Adipocyte (in vitro differentiated cells): Measurements from ENCODE around the gene SOCS4.
"Not testable (repeated sequence)": the region's sequence is repeated elsewhere in the genome, so short reads cannot be mapped to it uniquely, and the experiment has no call there.

Experiments used
- DNase-seq: peaks from one replicate; pipeline ENCODE4 v3.0.0-alpha.2; 2015; ENCODE audit warnings: low read depth
- H3K27me3 ChIP-seq: replicated peaks from 2 replicates; pipeline ENCODE4 v1.7.0; 2013; ENCODE audit warnings: mild to moderate bottlenecking, low read length, moderate library complexity; ENCODE audit not compliant: control insufficient read depth, insufficient read depth
- H3K36me3 ChIP-seq: 2 replicates; pipeline ENCODE4 v1.7.0; 2013; ENCODE audit warnings: low read length, mild to moderate bottlenecking, moderate library complexity; ENCODE audit not compliant: control insufficient read depth, insufficient read depth, severe bottlenecking
- H3K4me1 ChIP-seq: 2 replicates; pipeline ENCODE4 v1.7.0; 2013; ENCODE audit warnings: mild to moderate bottlenecking, low read length, moderate library complexity; ENCODE audit not compliant: control insufficient read depth, insufficient read depth
- H3K4me3 ChIP-seq: 2 replicates; pipeline ENCODE4 v1.7.0; 2013; ENCODE audit warnings: mild to moderate bottlenecking, low read length, moderate library complexity
- H3K9ac ChIP-seq: 2 replicates; pipeline ENCODE4 v1.7.0; 2013; ENCODE audit warnings: mild to moderate bottlenecking, low read length, moderate library complexity
- H3K9me3 ChIP-seq: 2 replicates; pipeline ENCODE4 v1.7.0; 2013; ENCODE audit warnings: mild to moderate bottlenecking, low read length, moderate library complexity; ENCODE audit not compliant: control insufficient read depth

Gene SOCS4

GRCh38 chr14:55026793-55027561, at the start of gene SOCS4, which contains the start of gene WDHD1:
Gene SOCS4 (plus strand): TSS chr14:55027236. CDS start chr14:55043042, 15,806 bp downstream.
Gene WDHD1 (minus strand): TSS chr14:55027099. CDS start chr14:55026787, 312 bp downstream.
- H3K27me3 ChIP-seq = no peaks in the 10 kb centered on the region
- peak; percentile 97 for DNase-seq
- no peaks in the 10 kb centered on the region for H3K36me3 ChIP-seq
- H3K4me3 ChIP-seq = peak within 1 kb of the TSS; percentile 92
- H3K4me1 ChIP-seq = peaks cover 38% of the 10 kb centered on the region
- peak within 1 kb of the TSS; percentile 87 for H3K9ac ChIP-seq
- H3K9me3 ChIP-seq = no peaks in the 10 kb centered on the region

DNA sequence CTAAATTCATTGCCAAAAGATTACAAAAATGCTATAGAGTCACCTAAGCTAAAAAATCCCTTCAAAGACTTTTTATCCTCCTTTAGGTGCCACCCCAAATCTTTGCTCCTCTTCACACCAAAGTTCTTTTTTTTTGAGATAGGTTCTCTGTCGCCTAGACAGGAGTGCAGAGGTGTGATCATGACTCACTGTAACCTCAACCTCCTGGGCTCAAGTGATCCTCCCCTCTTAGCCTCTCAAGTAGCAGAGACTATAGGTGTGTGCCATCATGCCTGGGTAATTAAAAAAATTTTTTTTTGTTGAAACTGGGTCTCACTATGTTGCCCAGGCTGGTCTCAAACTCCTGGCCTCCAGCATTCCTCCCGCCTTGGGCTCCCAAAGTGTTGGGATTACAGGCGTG, 48.0 kb upstream of the SOCS4 start:
- Histone ChIP-seq H3K36me3 (no peaks in the 10 kb centered on the region), H3K4me3 (no peak overlapping the region), H3K27me3 (no peaks in the 10 kb centered on the region), H3K9me3 (no peaks in the 10 kb centered on the region), H3K9ac (no peak overlapping the region), H3K4me1 (peaks cover 4% of the 10 kb centered on the region)
- DNase-seq = no peak

GRCh38 chr14:54981698-54982097, 45.3 kb upstream of the SOCS4 start:
- no peaks in the 10 kb centered on the region for H3K36me3 ChIP-seq
- peak; percentile 60 for DNase-seq

DNA sequence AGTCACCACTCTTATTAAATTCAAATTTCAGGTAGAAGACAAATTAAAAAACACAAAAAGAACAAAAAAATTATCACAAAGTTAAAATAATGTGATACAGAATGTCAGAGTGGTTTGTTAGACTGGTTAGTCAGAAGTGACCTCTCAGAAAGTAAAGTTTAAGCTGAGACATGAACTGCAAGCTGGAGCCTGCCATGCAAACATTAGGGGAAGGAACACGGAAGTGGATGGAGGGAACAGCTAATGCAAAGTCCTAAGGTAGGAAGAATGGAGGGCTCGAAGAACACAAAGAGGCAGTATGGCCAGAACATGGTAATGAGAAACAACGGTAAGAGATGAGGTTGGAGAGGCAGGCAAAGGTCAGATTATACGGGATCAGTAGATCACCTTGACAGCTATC, 41.9 kb upstream of the SOCS4 start:
- no peaks in the 10 kb centered on the region for H3K9me3 ChIP-seq
- no peaks in the 10 kb centered on the region for H3K27me3 ChIP-seq
- no peak for DNase-seq
- peaks cover 3% of the 10 kb centered on the region for H3K4me1 ChIP-seq
- no peak overlapping the region for H3K9ac ChIP-seq
- peaks cover 4% of the 10 kb centered on the region for H3K36me3 ChIP-seq
- no peak overlapping the region for H3K4me3 ChIP-seq

More at GRCh38 chr14:54981698-54982097, 45.3 kb upstream of the SOCS4 start:
- Histone ChIP-seq H3K9ac (no peak overlapping the region), H3K9me3 (no peaks in the 10 kb centered on the region), H3K27me3 (no peaks in the 10 kb centered on the region), H3K4me1 (peaks cover 3% of the 10 kb centered on the region), H3K4me3 (no peak overlapping the region)

- Histone ChIP-seq H3K4me1 (no peaks in the 10 kb centered on the region), H3K9me3 (no peaks in the 10 kb centered on the region), H3K9ac (no peak overlapping the region), H3K4me3 (no peak overlapping the region), H3K36me3 (peaks cover 3% of the 10 kb centered on the region), H3K27me3 (no peaks in the 10 kb centered on the region)
- DNase-seq = peak; percentile 71
Observed at GRCh38 chr14:55000381-55000780, 26.7 kb upstream of the SOCS4 start.

DNA sequence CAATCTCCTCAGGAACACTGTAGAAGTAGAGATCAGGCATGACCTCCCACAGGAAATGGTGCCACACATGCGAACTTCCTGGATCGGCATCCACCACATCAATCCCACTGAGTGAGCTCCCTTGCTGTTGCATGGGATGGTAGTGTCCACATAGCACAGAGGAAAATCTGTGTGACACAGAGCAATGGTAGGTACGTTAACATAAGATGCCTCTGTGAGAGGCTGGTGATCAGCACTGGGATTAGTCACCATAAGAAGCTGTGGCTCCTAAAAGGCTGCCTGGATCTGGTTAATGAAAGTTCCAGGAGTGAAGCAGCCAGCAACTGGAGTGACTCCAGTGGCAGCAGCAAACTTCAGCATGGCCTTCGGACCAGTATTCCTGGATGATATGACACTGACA, 22.0 kb upstream of the SOCS4 start:
- Histone ChIP-seq H3K9ac (no peak overlapping the region), H3K9me3 (no peaks in the 10 kb centered on the region), H3K4me1 (no peaks in the 10 kb centered on the region), H3K4me3 (no peak overlapping the region), H3K36me3 (peaks cover 5% of the 10 kb centered on the region), H3K27me3 (no peaks in the 10 kb centered on the region)
- no peak for DNase-seq

- Histone ChIP-seq H3K9me3 (no peaks in the 10 kb centered on the region), H3K4me3 (no peak overlapping the region), H3K4me1 (no peaks in the 10 kb centered on the region), H3K27me3 (no peaks in the 10 kb centered on the region), H3K9ac (no peak overlapping the region), H3K36me3 (no peaks in the 10 kb centered on the region)
- no peak for DNase-seq
Observed at GRCh38 chr14:55015006-55015405, 12.0 kb upstream of the SOCS4 start.

DNA sequence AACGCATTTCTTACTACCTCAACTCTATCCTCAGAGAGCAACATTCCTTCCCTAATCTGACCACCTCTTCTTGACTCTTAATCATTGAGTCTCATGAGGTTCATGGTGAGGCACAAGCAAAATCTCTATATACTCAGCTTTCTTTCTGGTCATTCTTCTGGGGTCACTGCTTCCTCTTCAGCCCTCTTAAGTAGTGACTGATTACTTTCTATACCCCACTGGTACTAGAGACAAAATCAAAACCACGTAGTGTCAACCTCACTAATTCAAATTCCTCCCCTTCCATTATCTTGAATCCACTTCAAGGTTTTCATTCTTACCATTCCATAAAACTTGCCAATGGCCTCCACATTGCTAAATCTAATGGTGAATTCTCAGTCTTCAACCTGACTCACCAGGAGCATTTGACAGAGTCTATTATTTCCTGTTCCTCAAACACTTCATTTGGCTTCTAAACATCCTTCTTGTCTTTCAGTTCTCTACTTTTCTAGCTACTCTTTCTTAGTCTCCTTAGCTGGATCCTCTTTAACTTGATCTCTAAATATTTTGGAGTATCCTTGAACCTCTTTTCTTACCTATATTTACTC, 7.0 kb upstream of the SOCS4 start:
- Histone ChIP-seq H3K36me3 (no peaks in the 10 kb centered on the region), H3K9me3 (no peaks in the 10 kb centered on the region), H3K9ac (no peak overlapping the region), H3K4me1 (no peaks in the 10 kb centered on the region), H3K4me3 (no peak overlapping the region), H3K27me3 (no peaks in the 10 kb centered on the region)
- no peak for DNase-seq

DNA sequence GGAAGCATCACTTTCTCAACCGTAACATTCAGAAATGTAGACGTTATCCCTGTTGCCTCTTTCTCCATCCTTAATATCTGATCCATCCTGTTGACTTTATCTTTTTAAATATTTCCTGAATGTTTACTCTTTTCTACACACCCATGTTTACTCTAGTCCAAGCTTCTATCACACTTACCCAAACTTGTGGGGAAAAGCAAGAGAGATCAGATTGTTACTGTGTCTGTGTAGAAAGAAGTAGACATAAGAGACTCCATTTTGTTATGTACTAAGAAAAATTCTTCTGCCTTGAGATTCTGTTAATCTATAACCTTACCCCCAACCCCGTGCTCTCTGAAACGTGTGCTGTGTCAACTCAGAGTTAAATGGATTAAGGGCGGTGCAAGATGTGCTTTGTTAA, 2.7 kb upstream of the SOCS4 start:
- not testable (repeated sequence) for DNase-seq, H3K36me3 ChIP-seq, H3K9me3 ChIP-seq, H3K9ac ChIP-seq, H3K4me3 ChIP-seq, H3K27me3 ChIP-seq
- H3K4me1 ChIP-seq = peaks cover 24% of the 10 kb centered on the region

- no peaks in the 10 kb centered on the region for H3K27me3 ChIP-seq
- peak overlapping the region; percentile 87 for H3K9ac ChIP-seq
- H3K4me1 ChIP-seq = peaks cover 28% of the 10 kb centered on the region
- no peaks in the 10 kb centered on the region for H3K36me3 ChIP-seq
- no peak for DNase-seq
- peak overlapping the region; percentile 92 for H3K4me3 ChIP-seq
- no peaks in the 10 kb centered on the region for H3K9me3 ChIP-seq
Observed at GRCh38 chr14:55025948-55026347, 1.1 kb upstream of the SOCS4 start.

- Histone ChIP-seq H3K9me3 (no peaks in the 10 kb centered on the region), H3K36me3 (no peaks in the 10 kb centered on the region), H3K27me3 (no peaks in the 10 kb centered on the region), H3K9ac (peak overlapping the region; percentile 87), H3K4me3 (peak overlapping the region; percentile 92), H3K4me1 (peaks cover 33% of the 10 kb centered on the region)
- DNase-seq = peak; percentile 56
Observed at GRCh38 chr14:55026441-55026792, 619 bp upstream of the SOCS4 start.
